OCI-LY7 (cell line): ENCODE measurements around the gene EPHB1. TPM values are rescaled to one million over a fixed set of nuclear protein-coding genes. Genes with fewer than 3 reads are reported as not detected.

Experiments used
- BruUV-seq: library from RNA; stranded (reverse); fragments of 400-500 nt; replicated peaks from 2 replicates; lab custom pipeline; 2021; lab: Mats Ljungman, UMichigan
- CTCF ChIA-PET: fragments of 300-600 bp; sonication (Branson Sonifier 250); formaldehyde crosslinking; loops from one replicate; lab custom pipeline; 2022; ENCODE audit warnings: antibody characterized with exemption; ENCODE audit not compliant: unreplicated experiment; lab: Charles Lee
- POLR2A ChIA-PET: fragments of 300-600 bp; sonication (Branson Sonifier 250); formaldehyde crosslinking; loops from one replicate; lab custom pipeline; 2022; ENCODE audit warnings: antibody characterized with exemption; lab: Charles Lee
- DNase-seq: peaks from one replicate; pipeline ENCODE4 v3.0.0-alpha.2; 2015; ENCODE audit warnings: low spot score
- H2AFZ ChIP-seq: fragments of 200-600 bp; sonication (generic), shearing (Covaris generic); 2 replicates; pipeline ENCODE4 v1.6.1; 2014; ENCODE audit warnings: mild to moderate bottlenecking, antibody characterized with exemption, low read length, moderate library complexity
- H3K27ac ChIP-seq: fragments of 200-600 bp; sonication (generic); 2 replicates; pipeline ENCODE4 v1.5.1; 2014; ENCODE audit warnings: mixed run types, low read depth, mild to moderate bottlenecking, moderate library complexity, low read length, inconsistent platforms; ENCODE audit not compliant: poor library complexity, severe bottlenecking
- H3K36me3 ChIP-seq: fragments of 200-600 bp; sonication (generic); 2 replicates; pipeline ENCODE4 v1.6.1; 2014; ENCODE audit warnings: mild to moderate bottlenecking, antibody characterized with exemption, low read length, moderate library complexity, mixed read lengths; ENCODE audit not compliant: insufficient read depth
- H3K4me1 ChIP-seq: fragments of 200-600 bp; sonication (generic); 2 replicates; pipeline ENCODE4 v1.5.1; 2014; ENCODE audit warnings: mild to moderate bottlenecking, low read length; ENCODE audit not compliant: insufficient read depth, poor library complexity, severe bottlenecking
- H3K4me2 ChIP-seq: fragments of 200-600 bp; sonication (generic); 2 replicates; pipeline ENCODE4 v1.6.1; 2014; ENCODE audit warnings: mild to moderate bottlenecking, low read length
- H3K4me3 ChIP-seq: fragments of 200-600 bp; sonication (generic); 2 replicates; pipeline ENCODE4 v1.5.1; 2014; ENCODE audit warnings: mild to moderate bottlenecking, low read depth, low read length; ENCODE audit not compliant: poor library complexity, severe bottlenecking
- H3K79me2 ChIP-seq: fragments of 200-600 bp; sonication (generic); 2 replicates; pipeline ENCODE4 v1.6.1; 2016; ENCODE audit warnings: low read depth, mild to moderate bottlenecking, low read length, moderate library complexity, mixed read lengths; ENCODE audit not compliant: insufficient read depth
- H3K9me2 ChIP-seq: fragments of 200-600 bp; sonication (generic); 2 replicates; pipeline ENCODE4 v1.6.1; 2016; ENCODE audit warnings: mild to moderate bottlenecking, low read length, mixed read lengths; ENCODE audit not compliant: insufficient read depth
- H3K9me3 ChIP-seq: fragments of 200-600 bp; sonication (generic); 2 replicates; pipeline ENCODE4 v1.6.1; 2014; ENCODE audit warnings: mild to moderate bottlenecking, mixed run types, low read length, mixed read lengths
- H4K20me1 ChIP-seq: fragments of 200-600 bp; sonication (generic); 2 replicates; pipeline ENCODE4 v1.6.1; 2014; ENCODE audit warnings: mild to moderate bottlenecking, antibody characterized with exemption, low read length, moderate library complexity, mixed read lengths; ENCODE audit not compliant: insufficient read depth
- CTCF ChIP-seq: fragments of 200-600 bp; sonication (generic); conservative IDR thresholded peaks from 2 replicates; pipeline ENCODE4 v1.5.1; 2014; ENCODE audit warnings: mild to moderate bottlenecking, antibody characterized with exemption, low read length, moderate library complexity, mixed read lengths
- EZH2phosphoT487 ChIP-seq: fragments of 200-600 bp; sonication (generic); IDR thresholded peaks from 2 replicates; pipeline ENCODE4 v1.6.1; 2018; ENCODE audit warnings: low read depth, borderline replicate concordance, mild to moderate bottlenecking, mixed run types, antibody characterized with exemption, low read length, moderate library complexity, mixed read lengths
- intact Hi-C: fragments of 100-400 bp; cut with micrococcal nuclease; formaldehyde crosslinking; loops from one replicate; pipeline ENCODE4 v1.10.0; 2022; ENCODE audit not compliant: unreplicated experiment
- total RNA-seq, 2 experiments: library from RNA; depleted of rRNA in 1 of 2; stranded (reverse); fragments of >200 nt in 1 of 2; shearing (Covaris generic) in 1 of 2; gene quantifications; 2 replicates each; pipeline ENCODE4 v1.2.3, GENCODE V29; 2014 to 2022

Gene EPHB1
- total RNA-seq, 2 experiments from 2014 or later: 0.54 to 1.3 TPM

- Histone ChIP-seq H2AFZ (no peak overlapping the region), H3K79me2 (no peaks in the 10 kb centered on the region), H3K4me1 (no peaks in the 10 kb centered on the region), H3K4me2 (no peak overlapping the region), H3K36me3 (no peaks in the 10 kb centered on the region), H3K4me3 (no peak overlapping the region), H3K9me2 (no peaks in the 10 kb centered on the region), H3K27ac (no peak overlapping the region), H3K9me3 (no peaks in the 10 kb centered on the region), H4K20me1 (no peaks in the 10 kb centered on the region)
- BruUV-seq: no TSS peak
- POLR2A ChIA-PET: no interaction called here
- intact Hi-C loops: no loop called here
- no peak for TF ChIP-seq EZH2phosphoT487
- TF ChIP-seq CTCF: no peak
- CTCF ChIA-PET: no interaction called here
- DNase-seq: no peak
These were observed 68.9 kb downstream of the EPHB1 start for GRCh38 chr3:134863915-134864314.

- Histone ChIP-seq H3K9me3 (no peaks in the 10 kb centered on the region), H3K36me3 (no peaks in the 10 kb centered on the region), H2AFZ (no peak overlapping the region), H3K27ac (no peak overlapping the region), H3K9me2 (no peaks in the 10 kb centered on the region), H3K4me2 (no peak overlapping the region), H3K79me2 (no peaks in the 10 kb centered on the region), H3K4me3 (no peak overlapping the region), H4K20me1 (no peaks in the 10 kb centered on the region), H3K4me1 (no peaks in the 10 kb centered on the region)
- CTCF ChIA-PET: no interaction called here
- DNase-seq: no peak
- POLR2A ChIA-PET: no interaction called here
- no TSS peak for BruUV-seq
- TF ChIP-seq CTCF (no peak), EZH2phosphoT487 (no peak)
- intact Hi-C loops: no loop called here
These were observed 69.6 kb downstream of the EPHB1 start for GRCh38 chr3:134864636-134865035.

- no TSS peak for BruUV-seq
- TF ChIP-seq EZH2phosphoT487: no peak
- TF ChIP-seq CTCF: no peak
These were observed 72.2 kb downstream of the EPHB1 start for GRCh38 chr3:134867277-134867676.

More at GRCh38 chr3:134867277-134867676, 72.2 kb downstream of the EPHB1 start:
- Histone ChIP-seq H3K4me3 (no peak overlapping the region), H3K4me1 (no peaks in the 10 kb centered on the region), H3K79me2 (no peaks in the 10 kb centered on the region), H3K27ac (no peak overlapping the region), H3K4me2 (no peak overlapping the region), H3K9me2 (no peaks in the 10 kb centered on the region), H2AFZ (no peak overlapping the region), H3K36me3 (no peaks in the 10 kb centered on the region), H3K9me3 (no peaks in the 10 kb centered on the region), H4K20me1 (no peaks in the 10 kb centered on the region)
- no peak for DNase-seq
- POLR2A ChIA-PET: no interaction called here
- intact Hi-C loops: no loop called here
- CTCF ChIA-PET: no interaction called here
